Testis (tissue), 2 donors: ENCODE data around the gene RIPOR3.

Source experiments
- CTCF ChIP-seq, 3 experiments: fragments of 450-650 bp in 2 of 3; fragments of 200-600 bp in 1 of 3; sonication (generic) in 1 of 3; IDR thresholded peaks; one replicate each; pipeline ENCODE4 v1.5.1; 2016 to 2019; ENCODE audit warnings: antibody characterized with exemption in 3 of 3, mild to moderate bottlenecking in 2 of 3, moderate library complexity in 1 of 3
- POLR2A ChIP-seq: fragments of 450-650 bp; IDR thresholded peaks from one replicate; pipeline ENCODE4 v1.6.1; 2017; ENCODE audit warnings: antibody characterized with exemption, mild to moderate bottlenecking, moderate library complexity

- no peak for TF ChIP-seq CTCF (IDR thresholded peaks at IDR 0.05)
- TF ChIP-seq POLR2A = no peak
These were observed 86.2 kb downstream of the RIPOR3 start for GRCh38 chr20:50605136-50605535.
